Coronary artery (tissue), 2 donors: ENCODE measurements around the gene TDRD10.

Experiments
- DNase-seq: peaks from one replicate; pipeline ENCODE4 v3.0.0-alpha.2; 2017; ENCODE audit warnings: low spot score
- H3K27ac ChIP-seq, 2 donors: fragments of 200-600 bp; sonication (generic); one replicate each; pipeline ENCODE4 v1.5.1; 2016 to 2019
- H3K4me3 ChIP-seq: fragments of 200-600 bp; sonication (generic); 2 replicates; pipeline ENCODE4 v1.5.1; 2016; ENCODE audit warnings: mild to moderate bottlenecking, moderate library complexity
- CTCF ChIP-seq: fragments of 200-600 bp; sonication (generic); IDR thresholded peaks from one replicate; pipeline ENCODE4 v1.5.1; 2019; ENCODE audit warnings: antibody characterized with exemption

Gene TDRD10

GRCh38 chr1:154589780-154590179 is 87.8 kb downstream of the TDRD10 start:
- no peak for DNase-seq
- Histone ChIP-seq H3K27ac (no peak overlapping the region), H3K4me3 (no peak overlapping the region)
- TF ChIP-seq CTCF = no peak

- no peak for DNase-seq
- no peak for TF ChIP-seq CTCF
- no peak overlapping the region for H3K27ac ChIP-seq
- H3K4me3 ChIP-seq = no peak overlapping the region
These were observed 88.7 kb downstream of the TDRD10 start for GRCh38 chr1:154590756-154591155.

GRCh38 chr1:154591206-154591605 is 89.2 kb downstream of the TDRD10 start:
- Histone ChIP-seq H3K27ac (no peak overlapping the region), H3K4me3 (no peak overlapping the region)
- no peak for DNase-seq
- no peak for TF ChIP-seq CTCF

GRCh38 chr1:154593390-154593789 is 91.4 kb downstream of the TDRD10 start:
- Histone ChIP-seq H3K27ac (no peak overlapping the region), H3K4me3 (no peak overlapping the region)
- no peak for TF ChIP-seq CTCF
- no peak for DNase-seq

GRCh38 chr1:154594811-154595210 is 92.8 kb downstream of the TDRD10 start:
- no peak for DNase-seq
- Histone ChIP-seq H3K4me3 (no peak overlapping the region), H3K27ac (no peak overlapping the region)
- TF ChIP-seq CTCF = no peak

- Histone ChIP-seq H3K4me3 (no peak overlapping the region), H3K27ac (no peak overlapping the region)
- no peak for TF ChIP-seq CTCF
- DNase-seq = no peak
These were observed 93.6 kb downstream of the TDRD10 start for GRCh38 chr1:154595621-154596020.
